B cell (primary cell): ENCODE data around the gene HTR4.

Experiments used
- EZH2 ChIP-seq: IDR thresholded peaks from 2 replicates; pipeline ENCODE4 v1.6.1; 2012; ENCODE audit warnings: borderline replicate concordance, low read depth, mild to moderate bottlenecking, moderate library complexity, low read length; ENCODE audit not compliant: insufficient read depth, poor library complexity, severe bottlenecking
- TF ChIP-seq, protein P1 (sequence below): fragments of 200-600 bp; IDR thresholded peaks from one replicate; pipeline ENCODE4 v1.8.0; 2022; ENCODE audit warnings: antibody characterized with exemption, mild to moderate bottlenecking

GRCh38 chr5:148512498-148512897, 141.8 kb downstream of the HTR4 start:
- TF ChIP-seq, protein P1, sequence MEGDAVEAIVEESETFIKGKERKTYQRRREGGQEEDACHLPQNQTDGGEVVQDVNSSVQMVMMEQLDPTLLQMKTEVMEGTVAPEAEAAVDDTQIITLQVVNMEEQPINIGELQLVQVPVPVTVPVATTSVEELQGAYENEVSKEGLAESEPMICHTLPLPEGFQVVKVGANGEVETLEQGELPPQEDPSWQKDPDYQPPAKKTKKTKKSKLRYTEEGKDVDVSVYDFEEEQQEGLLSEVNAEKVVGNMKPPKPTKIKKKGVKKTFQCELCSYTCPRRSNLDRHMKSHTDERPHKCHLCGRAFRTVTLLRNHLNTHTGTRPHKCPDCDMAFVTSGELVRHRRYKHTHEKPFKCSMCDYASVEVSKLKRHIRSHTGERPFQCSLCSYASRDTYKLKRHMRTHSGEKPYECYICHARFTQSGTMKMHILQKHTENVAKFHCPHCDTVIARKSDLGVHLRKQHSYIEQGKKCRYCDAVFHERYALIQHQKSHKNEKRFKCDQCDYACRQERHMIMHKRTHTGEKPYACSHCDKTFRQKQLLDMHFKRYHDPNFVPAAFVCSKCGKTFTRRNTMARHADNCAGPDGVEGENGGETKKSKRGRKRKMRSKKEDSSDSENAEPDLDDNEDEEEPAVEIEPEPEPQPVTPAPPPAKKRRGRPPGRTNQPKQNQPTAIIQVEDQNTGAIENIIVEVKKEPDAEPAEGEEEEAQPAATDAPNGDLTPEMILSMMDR, result no peak
- no peak for TF ChIP-seq EZH2
